Body of pancreas (tissue), 4 donors: ENCODE measurements around the gene GMCL1. TPM values are rescaled to one million over a fixed set of nuclear protein-coding genes. Genes with fewer than 3 reads are reported as not detected.
"Not testable (repeated sequence)": the region's sequence is repeated elsewhere in the genome, so short reads cannot be mapped to it uniquely, and the experiment has no call there.

Experiments
- ATAC-seq: fragments of 150-250 bp; one replicate; pipeline ENCODE4 v1.9.1; 2016
- DNase-seq, 4 donors: peaks; one replicate each; pipeline ENCODE4 v3.0.0-alpha.2; 2019
- H3K27ac ChIP-seq, 4 donors: fragments of 200-600 bp; sonication (generic); 1 replicate in 3 of 4; 2 replicates in 1 of 4; pipeline versions ENCODE4 v1.5.1 to v1.6.1; 2016 to 2019; ENCODE audit warnings: mild to moderate bottlenecking in 1 of 4, mixed read lengths in 1 of 4, moderate library complexity in 1 of 4
- H3K27me3 ChIP-seq, 2 donors: fragments of 200-600 bp; sonication (generic); one replicate each; pipeline ENCODE4 v1.6.0; 2016; ENCODE audit warnings: mild to moderate bottlenecking in 1 of 2
- H3K36me3 ChIP-seq, 2 donors: fragments of 200-600 bp; sonication (generic); replicated peaks in 1 of 2; 2 replicates each; pipeline ENCODE4 v1.5.1; 2016; ENCODE audit warnings: low read depth in 2 of 2; ENCODE audit not compliant: insufficient read depth in 1 of 2
- H3K4me1 ChIP-seq: fragments of 200-600 bp; sonication (generic); one replicate; pipeline ENCODE4 v1.6.0; 2016
- H3K4me3 ChIP-seq, 2 donors: fragments of 200-600 bp; sonication (generic); 1 replicate in 1 of 2; 2 replicates in 1 of 2; pipeline ENCODE4 v1.5.1; 2016 to 2019
- H3K9me3 ChIP-seq, 3 donors: fragments of 200-600 bp; sonication (generic); 1 replicate in 2 of 3; 2 replicates in 1 of 3; pipeline ENCODE4 v1.5.1; 2016
- POLR2A ChIP-seq, 3 donors: fragments of 450-650 bp; IDR thresholded peaks; one replicate each; pipeline ENCODE4 v1.6.1; 2016; ENCODE audit warnings: antibody characterized with exemption in 3 of 3, mild to moderate bottlenecking in 2 of 3
- WGBS, 2 donors: methylation state at CpG; one replicate each; pipeline ENCODE4 v1.1.5; 2017; 5-methylcytosine and 5-hydroxymethylcytosine counted together
- intact Hi-C: fragments of 100-400 bp; cut with DNase I; formaldehyde crosslinking; loops from one replicate; pipeline ENCODE4 v1.15.1; 2023
- total RNA-seq, 2 donors: library from RNA; depleted of rRNA; stranded (reverse); fragments of >200 nt; gene quantifications; one replicate each; pipeline ENCODE4 v1.1.0, GENCODE V29; 2016
- TF ChIP-seq, protein P1 (sequence below), 7 experiments: fragments of 450-650 bp in 4 of 7; fragments of 200-600 bp in 3 of 7; sonication (generic) in 3 of 7; IDR thresholded peaks; one replicate each; pipeline ENCODE4 v1.5.1; 2016 to 2019; ENCODE audit warnings: antibody characterized with exemption in 7 of 7

Gene GMCL1
- total RNA-seq, 2 donors from 2014 or later: 16.1 to 31.6 TPM

DNA sequence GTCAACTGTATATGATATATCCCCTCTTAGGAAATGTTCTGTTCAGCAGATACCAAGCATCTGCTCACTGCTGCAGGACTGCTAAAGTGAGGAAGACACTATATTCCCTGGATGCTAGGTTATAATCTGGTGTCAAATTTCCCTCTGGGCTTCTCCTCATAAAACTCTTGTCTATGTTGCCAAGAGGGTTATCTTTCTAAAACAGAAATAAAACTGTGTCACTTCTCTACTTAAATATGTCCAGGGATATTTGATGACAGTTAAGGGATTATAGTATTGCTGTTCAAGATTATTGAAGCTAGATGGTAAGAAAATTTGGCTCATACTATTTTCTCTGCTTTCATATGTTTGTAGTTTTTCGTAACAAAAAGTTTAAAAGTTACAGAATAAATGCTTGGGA lies 33.8 kb downstream of the GMCL1 start:
- H3K4me1 ChIP-seq: no peaks in the 10 kb centered on the region
- no peaks in the 10 kb centered on the region for H3K9me3 ChIP-seq
- ATAC-seq (no peak), DNase-seq (no peak)
- TF ChIP-seq, protein P1, sequence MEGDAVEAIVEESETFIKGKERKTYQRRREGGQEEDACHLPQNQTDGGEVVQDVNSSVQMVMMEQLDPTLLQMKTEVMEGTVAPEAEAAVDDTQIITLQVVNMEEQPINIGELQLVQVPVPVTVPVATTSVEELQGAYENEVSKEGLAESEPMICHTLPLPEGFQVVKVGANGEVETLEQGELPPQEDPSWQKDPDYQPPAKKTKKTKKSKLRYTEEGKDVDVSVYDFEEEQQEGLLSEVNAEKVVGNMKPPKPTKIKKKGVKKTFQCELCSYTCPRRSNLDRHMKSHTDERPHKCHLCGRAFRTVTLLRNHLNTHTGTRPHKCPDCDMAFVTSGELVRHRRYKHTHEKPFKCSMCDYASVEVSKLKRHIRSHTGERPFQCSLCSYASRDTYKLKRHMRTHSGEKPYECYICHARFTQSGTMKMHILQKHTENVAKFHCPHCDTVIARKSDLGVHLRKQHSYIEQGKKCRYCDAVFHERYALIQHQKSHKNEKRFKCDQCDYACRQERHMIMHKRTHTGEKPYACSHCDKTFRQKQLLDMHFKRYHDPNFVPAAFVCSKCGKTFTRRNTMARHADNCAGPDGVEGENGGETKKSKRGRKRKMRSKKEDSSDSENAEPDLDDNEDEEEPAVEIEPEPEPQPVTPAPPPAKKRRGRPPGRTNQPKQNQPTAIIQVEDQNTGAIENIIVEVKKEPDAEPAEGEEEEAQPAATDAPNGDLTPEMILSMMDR (IDR thresholded peaks at IDR 0.05): no peak
- TF ChIP-seq POLR2A (IDR thresholded peaks at IDR 0.05): no peak
- H3K27me3 ChIP-seq: no peaks in the 10 kb centered on the region
- WGBS, 2 donors: 89 to 92% methylated on average over 1 of the region's 1 CpG
- no peak overlapping the region for H3K27ac ChIP-seq
- H3K36me3 ChIP-seq: peaks cover 4 to 25% of the 10 kb centered on the region in 2 donors
- no peak overlapping the region for H3K4me3 ChIP-seq
- intact Hi-C loops: no loop called here

GRCh38 chr2:69888451-69888850 lies 59.0 kb downstream of the GMCL1 start:
- Histone ChIP-seq H3K36me3 (no peaks in the 10 kb centered on the region), H3K4me1 (peaks cover 2% of the 10 kb centered on the region), H3K4me3 (no peak overlapping the region), H3K27me3 (no peaks in the 10 kb centered on the region), H3K27ac (no peak overlapping the region), H3K9me3 (no peaks in the 10 kb centered on the region)
- ATAC-seq: no peak
- no peak for DNase-seq
- intact Hi-C loops: no loop called here
- no peak for TF ChIP-seq POLR2A (IDR thresholded peaks at IDR 0.05)
- TF ChIP-seq, protein P1 (IDR thresholded peaks at IDR 0.05): no peak
- WGBS, 2 donors: 89 to 94% methylated on average over 4 of the region's 4 CpGs

DNA sequence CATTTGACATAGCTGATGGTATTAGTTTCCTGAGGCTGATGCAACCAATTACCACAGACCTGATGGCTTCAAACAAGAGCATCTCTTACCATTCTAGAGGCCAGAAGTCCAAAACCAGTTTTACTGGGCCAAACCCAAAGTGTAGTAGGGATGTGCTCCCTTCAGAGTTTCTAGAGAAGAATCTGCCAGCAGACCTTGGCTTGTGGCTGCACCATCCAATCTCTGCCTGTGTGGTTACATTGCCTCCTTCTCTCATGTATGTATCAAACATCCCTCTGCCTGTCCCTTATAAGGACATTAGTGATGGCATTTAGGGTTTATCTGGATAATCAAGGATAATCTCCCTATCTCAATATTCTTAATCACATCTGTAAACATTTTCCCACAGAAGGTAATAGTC lies 59.8 kb downstream of the GMCL1 start:
- no peaks in the 10 kb centered on the region for H3K27me3 ChIP-seq
- peaks cover 4% of the 10 kb centered on the region for H3K4me1 ChIP-seq
- H3K9me3 ChIP-seq: no peaks in the 10 kb centered on the region
- intact Hi-C loops: no loop called here
- ATAC-seq (no peak), DNase-seq (no peak)
- no peak overlapping the region for H3K27ac ChIP-seq
- no peak for TF ChIP-seq POLR2A (IDR thresholded peaks at IDR 0.05)
- TF ChIP-seq, protein P1 (IDR thresholded peaks at IDR 0.05): no peak
- H3K36me3 ChIP-seq: no peaks in the 10 kb centered on the region
- no peak overlapping the region for H3K4me3 ChIP-seq

GRCh38 chr2:69890881-69891280 lies 61.4 kb downstream of the GMCL1 start:
- intact Hi-C loops: no loop called here
- Histone ChIP-seq H3K36me3 (no peaks in the 10 kb centered on the region), H3K9me3 (no peaks in the 10 kb centered on the region), H3K4me3 (no peak overlapping the region), H3K27me3 (no peaks in the 10 kb centered on the region), H3K27ac (no peak overlapping the region), H3K4me1 (peaks cover 16% of the 10 kb centered on the region)
- DNase-seq (no peak), ATAC-seq (no peak)
- TF ChIP-seq, protein P1 (IDR thresholded peaks at IDR 0.05): no peak
- TF ChIP-seq POLR2A (IDR thresholded peaks at IDR 0.05): no peak
- 18 to 71% methylated on average over 1 of the region's 1 CpG for WGBS, 2 donors

- H3K27ac ChIP-seq, H3K4me3 ChIP-seq, H3K36me3 ChIP-seq: not testable (repeated sequence)
Measured at GRCh38 chr2:69892838-69893424, 63.5 kb downstream of the GMCL1 start.

More at GRCh38 chr2:69892838-69893424, 63.5 kb downstream of the GMCL1 start:
- ATAC-seq, intact Hi-C loops, DNase-seq, H3K9me3 ChIP-seq, H3K27me3 ChIP-seq: not testable (repeated sequence)
- 84 to 88% methylated on average over 7 of the region's 7 CpGs for WGBS, 2 donors
- H3K4me1 ChIP-seq: peaks cover 16% of the 10 kb centered on the region
